Osteocyte (in vitro differentiated cells): ENCODE measurements around the gene AP3D1. TPM values are rescaled to one million over a fixed set of nuclear protein-coding genes. Genes with fewer than 3 reads are reported as not detected.

Experiments used
- DNase-seq: peaks from one replicate; pipeline ENCODE4 v3.0.0; 2021; ENCODE audit warnings: mixed read lengths; ENCODE audit not compliant: unreplicated experiment; ENCODE audit errors: extremely low spot score
- H3K27ac Mint-ChIP-seq: one replicate; pipeline ENCODE4 v1.8.0; 2021; ENCODE audit warnings: mild to moderate bottlenecking, mixed read lengths; ENCODE audit not compliant: unreplicated experiment
- H3K27me3 Mint-ChIP-seq: one replicate; pipeline ENCODE4 v1.8.0; 2021; ENCODE audit warnings: mixed read lengths; ENCODE audit not compliant: unreplicated experiment
- H3K36me3 Mint-ChIP-seq: one replicate; pipeline ENCODE4 v1.8.0; 2021; ENCODE audit warnings: mixed read lengths; ENCODE audit not compliant: unreplicated experiment
- H3K4me1 Mint-ChIP-seq: one replicate; pipeline ENCODE4 v1.8.0; 2021; ENCODE audit warnings: mixed read lengths; ENCODE audit not compliant: unreplicated experiment
- H3K4me3 Mint-ChIP-seq: one replicate; pipeline ENCODE4 v1.8.0; 2021; ENCODE audit warnings: mild to moderate bottlenecking, moderate library complexity, mixed read lengths; ENCODE audit not compliant: unreplicated experiment
- H3K9me3 Mint-ChIP-seq: one replicate; pipeline ENCODE4 v1.8.0; 2021; ENCODE audit warnings: mixed read lengths; ENCODE audit not compliant: unreplicated experiment
- total RNA-seq: library from RNA; stranded (reverse); gene quantifications from 2 replicates; pipeline ENCODE4 v1.2.1, GENCODE V29; 2021
- TF ChIP-seq, protein P1 (sequence below): fragments of 200-600 bp; sonication (generic); IDR thresholded peaks from 2 replicates; pipeline ENCODE4 v1.5.0; 2021; ENCODE audit warnings: antibody characterized with exemption, mild to moderate bottlenecking, moderate library complexity

AP3D1 gene
- total RNA-seq, 1 donor from 2014 or later: 139 TPM

DNA sequence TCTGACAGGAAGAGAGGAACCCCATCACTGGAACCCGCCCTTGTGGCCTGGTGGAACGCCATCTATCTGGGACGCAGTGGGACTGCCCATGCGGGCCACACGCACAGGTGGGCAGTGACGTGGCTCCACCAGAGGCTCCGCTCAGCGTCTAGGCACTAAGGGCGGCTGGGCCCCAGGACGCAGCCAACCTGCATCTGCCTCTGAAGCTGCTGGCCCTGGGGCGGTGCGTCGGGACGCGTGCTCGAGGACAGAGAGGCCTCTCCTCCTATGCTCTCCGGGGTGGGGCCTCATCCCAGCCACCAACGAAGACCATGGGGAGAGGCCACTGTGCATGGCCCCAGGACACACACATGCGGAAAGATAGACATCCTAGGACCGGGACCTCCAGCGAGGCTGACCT, 36.5 kb downstream of the AP3D1 start:
- no peak overlapping the region for H3K4me3 Mint-ChIP-seq
- no peaks in the 10 kb centered on the region for H3K27me3 Mint-ChIP-seq
- H3K27ac Mint-ChIP-seq: no peak overlapping the region
- TF ChIP-seq, protein P1, sequence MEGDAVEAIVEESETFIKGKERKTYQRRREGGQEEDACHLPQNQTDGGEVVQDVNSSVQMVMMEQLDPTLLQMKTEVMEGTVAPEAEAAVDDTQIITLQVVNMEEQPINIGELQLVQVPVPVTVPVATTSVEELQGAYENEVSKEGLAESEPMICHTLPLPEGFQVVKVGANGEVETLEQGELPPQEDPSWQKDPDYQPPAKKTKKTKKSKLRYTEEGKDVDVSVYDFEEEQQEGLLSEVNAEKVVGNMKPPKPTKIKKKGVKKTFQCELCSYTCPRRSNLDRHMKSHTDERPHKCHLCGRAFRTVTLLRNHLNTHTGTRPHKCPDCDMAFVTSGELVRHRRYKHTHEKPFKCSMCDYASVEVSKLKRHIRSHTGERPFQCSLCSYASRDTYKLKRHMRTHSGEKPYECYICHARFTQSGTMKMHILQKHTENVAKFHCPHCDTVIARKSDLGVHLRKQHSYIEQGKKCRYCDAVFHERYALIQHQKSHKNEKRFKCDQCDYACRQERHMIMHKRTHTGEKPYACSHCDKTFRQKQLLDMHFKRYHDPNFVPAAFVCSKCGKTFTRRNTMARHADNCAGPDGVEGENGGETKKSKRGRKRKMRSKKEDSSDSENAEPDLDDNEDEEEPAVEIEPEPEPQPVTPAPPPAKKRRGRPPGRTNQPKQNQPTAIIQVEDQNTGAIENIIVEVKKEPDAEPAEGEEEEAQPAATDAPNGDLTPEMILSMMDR: no peak
- H3K36me3 Mint-ChIP-seq: peaks cover 35% of the 10 kb centered on the region
- peaks cover 4% of the 10 kb centered on the region for H3K4me1 Mint-ChIP-seq
- no peak for DNase-seq
- no peaks in the 10 kb centered on the region for H3K9me3 Mint-ChIP-seq

DNA sequence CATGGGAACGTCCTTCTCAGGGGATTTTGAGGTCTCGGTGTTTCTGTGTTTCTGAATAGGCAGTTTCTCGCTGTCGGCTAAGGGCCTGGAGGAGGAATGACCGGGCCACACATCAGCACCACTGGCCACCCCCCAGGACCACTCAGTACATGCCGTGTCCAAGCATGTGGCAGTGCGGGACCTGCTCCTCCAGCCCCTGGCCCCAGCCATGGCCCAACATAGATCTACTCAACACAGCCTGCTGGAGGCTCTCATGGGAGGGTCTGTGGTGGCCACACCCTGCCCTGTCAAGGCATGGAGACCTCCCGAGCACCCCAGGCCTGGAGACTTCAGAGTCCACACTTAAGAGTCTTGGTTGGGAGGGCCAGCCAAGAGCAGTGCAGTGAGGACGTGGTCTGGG, 37.1 kb downstream of the AP3D1 start:
- H3K27me3 Mint-ChIP-seq: no peaks in the 10 kb centered on the region
- no peaks in the 10 kb centered on the region for H3K9me3 Mint-ChIP-seq
- H3K36me3 Mint-ChIP-seq: peaks cover 35% of the 10 kb centered on the region
- TF ChIP-seq, protein P1: no peak
- H3K4me3 Mint-ChIP-seq: no peak overlapping the region
- peaks cover 4% of the 10 kb centered on the region for H3K4me1 Mint-ChIP-seq
- no peak overlapping the region for H3K27ac Mint-ChIP-seq
- no peak for DNase-seq

DNA sequence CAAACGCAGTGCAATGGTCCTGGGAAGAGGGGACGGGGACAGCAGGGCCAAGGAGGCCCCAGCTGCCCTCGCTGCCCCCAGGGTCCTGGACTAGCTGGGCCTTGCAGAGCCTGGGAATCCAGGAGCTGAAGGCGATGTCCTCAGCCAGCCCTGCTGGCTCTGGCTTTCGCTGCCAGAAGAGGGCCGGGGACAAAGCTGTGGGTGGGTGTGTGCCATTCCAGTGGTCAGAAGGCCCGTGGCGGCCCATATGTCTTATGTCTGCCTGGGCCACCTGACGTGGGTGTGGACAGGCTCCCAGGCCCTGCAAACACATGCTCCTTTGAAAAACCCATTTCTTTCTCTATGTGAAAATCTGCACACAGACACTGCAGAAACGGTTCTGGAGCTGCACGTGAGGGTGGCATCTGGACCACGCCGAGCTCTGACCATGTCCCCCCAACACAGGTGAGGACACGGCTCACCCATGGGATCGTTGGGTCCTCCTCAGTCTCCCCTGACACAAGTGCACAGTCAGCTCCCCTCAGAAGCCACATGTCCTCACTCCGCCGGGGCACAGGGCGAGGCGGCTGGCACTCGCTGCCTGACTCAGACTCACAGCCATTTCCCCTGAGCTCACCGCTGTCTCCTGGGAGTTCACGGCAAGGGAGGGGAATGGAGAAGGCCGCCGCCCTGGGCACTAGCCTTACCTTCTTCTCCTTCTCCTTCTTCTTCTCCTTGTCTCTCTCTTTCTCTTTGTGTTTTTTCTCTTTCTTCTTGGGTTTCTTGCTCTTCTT, 37.7 kb downstream of the AP3D1 start:
- DNase-seq: no peak
- TF ChIP-seq, protein P1: no peak
- Mint-ChIP-seq H3K36me3 (peaks cover 35% of the 10 kb centered on the region), H3K27me3 (no peaks in the 10 kb centered on the region), H3K4me3 (no peak overlapping the region), H3K4me1 (peaks cover 4% of the 10 kb centered on the region), H3K9me3 (no peaks in the 10 kb centered on the region), H3K27ac (no peak overlapping the region)

DNA sequence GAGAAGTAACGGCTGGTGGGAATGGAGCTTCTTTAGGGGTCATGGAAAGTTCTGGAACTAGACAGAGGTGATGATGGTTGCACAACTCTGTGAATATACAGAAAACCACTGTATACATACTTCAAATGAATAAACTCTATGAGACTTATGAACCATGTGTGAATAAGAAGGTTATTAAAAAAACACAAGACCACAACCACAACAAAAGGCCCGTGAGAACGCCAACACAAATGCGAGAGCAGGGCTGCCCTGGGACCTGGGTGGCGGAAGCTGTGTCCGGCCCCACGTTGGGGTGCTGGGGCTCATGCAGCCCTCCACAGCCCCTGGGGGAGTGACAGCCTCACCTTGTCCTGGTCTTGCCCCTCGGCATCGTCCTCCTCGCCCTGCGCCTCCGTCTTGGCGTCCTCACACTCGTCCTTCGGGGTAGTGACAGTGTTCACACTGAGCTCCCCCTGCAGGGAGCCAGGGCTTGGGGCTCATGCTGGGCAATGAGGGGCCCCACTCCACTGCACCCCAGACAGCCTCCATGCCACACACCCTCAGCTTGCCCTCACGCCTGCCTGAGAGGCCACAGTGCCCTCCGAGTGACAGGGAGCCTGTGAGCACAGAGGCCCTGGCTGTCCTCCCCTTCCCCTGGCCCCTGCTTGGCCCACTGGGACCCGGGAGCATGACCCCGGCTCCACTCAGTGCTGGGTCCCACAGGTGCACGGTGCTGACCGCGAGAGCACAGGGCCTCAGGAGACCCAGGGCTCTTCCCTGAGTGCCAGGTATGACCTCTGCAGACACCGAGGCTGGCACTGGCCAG, 38.6 kb downstream of the AP3D1 start:
- DNase-seq: no peak
- Mint-ChIP-seq H3K27ac (no peak overlapping the region), H3K4me3 (no peak overlapping the region), H3K36me3 (peaks cover 33% of the 10 kb centered on the region), H3K4me1 (peaks cover 4% of the 10 kb centered on the region), H3K27me3 (no peaks in the 10 kb centered on the region), H3K9me3 (no peaks in the 10 kb centered on the region)
- TF ChIP-seq, protein P1: no peak

DNA sequence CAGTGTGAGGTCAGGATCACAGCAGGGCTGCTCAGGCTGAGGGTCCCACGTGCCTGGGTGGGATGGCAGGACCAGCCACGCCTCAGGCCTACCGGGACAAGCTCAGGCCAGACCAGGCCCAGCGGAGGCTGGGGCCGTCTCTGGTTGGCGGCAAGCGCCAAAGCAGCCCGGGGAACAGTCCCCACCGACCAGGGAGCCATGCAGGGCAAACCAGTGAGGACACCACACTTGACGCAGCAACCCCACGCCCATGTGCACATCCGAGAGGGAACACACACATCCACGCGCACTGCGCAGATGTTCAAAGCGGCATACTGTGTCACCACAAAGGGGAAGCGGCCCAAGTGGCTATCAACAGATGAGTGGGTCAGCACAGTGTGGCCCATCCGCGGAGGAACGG, 39.5 kb downstream of the AP3D1 start:
- H3K4me1 Mint-ChIP-seq: peaks cover 4% of the 10 kb centered on the region
- peaks cover 37% of the 10 kb centered on the region for H3K36me3 Mint-ChIP-seq
- H3K27me3 Mint-ChIP-seq: no peaks in the 10 kb centered on the region
- TF ChIP-seq, protein P1: no peak
- no peaks in the 10 kb centered on the region for H3K9me3 Mint-ChIP-seq
- no peak overlapping the region for H3K4me3 Mint-ChIP-seq
- H3K27ac Mint-ChIP-seq: no peak overlapping the region
- no peak for DNase-seq
